Hematopoietic multipotent progenitor cell treated with erythropoietin and hydrocortisone succinate and interleukin-3 and kit ligand, for 17 days (in vitro differentiated cells): Measurements from ENCODE around the gene PRORP.
"Not testable (repeated sequence)": the region's sequence is repeated elsewhere in the genome, so short reads cannot be mapped to it uniquely, and the experiment has no call there.

Experiments used
- DNase-seq: peaks from one replicate; pipeline ENCODE4 v3.0.0-alpha.2; 2015; ENCODE audit warnings: low spot score

PRORP gene

GRCh38 chr14:35138585-35138984, 16.2 kb downstream of the PRORP start:
- DNase-seq, result no peak

GRCh38 chr14:35140718-35141581, 18.6 kb downstream of the PRORP start:
- peak; percentile 69 for DNase-seq

GRCh38 chr14:35144029-35144428, 21.7 kb downstream of the PRORP start:
- DNase-seq, result no peak

GRCh38 chr14:35146711-35147149, 24.4 kb downstream of the PRORP start:
- no peak for DNase-seq

GRCh38 chr14:35147186-35147585, 24.8 kb downstream of the PRORP start:
- no peak for DNase-seq

- DNase-seq, result no peak
These were observed 25.4 kb downstream of the PRORP start for GRCh38 chr14:35147711-35148110.

GRCh38 chr14:35149239-35149638, 26.9 kb downstream of the PRORP start:
- DNase-seq, result no peak

GRCh38 chr14:35152531-35152930, 30.2 kb downstream of the PRORP start:
- DNase-seq, result not testable (repeated sequence)

GRCh38 chr14:35154016-35154415, 31.7 kb downstream of the PRORP start:
- DNase-seq, result no peak

DNA sequence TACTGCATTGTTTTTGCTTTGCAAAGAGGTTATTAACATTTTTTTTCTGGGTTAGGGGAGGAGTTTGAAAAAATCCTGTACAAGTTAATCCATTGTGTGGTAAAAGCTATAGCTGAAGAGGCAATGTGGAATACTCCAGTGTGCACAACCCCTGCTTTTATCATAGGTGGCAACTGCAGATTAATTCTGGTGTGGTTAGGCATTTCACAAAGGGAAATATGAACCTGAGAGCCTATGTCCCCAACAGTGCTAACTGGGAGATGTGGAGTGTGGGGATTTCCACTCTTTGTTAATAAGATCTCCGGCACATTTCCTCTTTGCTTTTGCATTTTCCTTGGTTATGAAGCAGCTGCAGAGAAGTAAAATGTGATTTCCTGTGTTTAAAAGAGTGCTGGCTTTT, 33.6 kb downstream of the PRORP start:
- no peak for DNase-seq

- no peak for DNase-seq
These were observed 36.1 kb downstream of the PRORP start for GRCh38 chr14:35158491-35158890.

GRCh38 chr14:35158951-35159653, 36.8 kb downstream of the PRORP start:
- DNase-seq, result no peak

DNA sequence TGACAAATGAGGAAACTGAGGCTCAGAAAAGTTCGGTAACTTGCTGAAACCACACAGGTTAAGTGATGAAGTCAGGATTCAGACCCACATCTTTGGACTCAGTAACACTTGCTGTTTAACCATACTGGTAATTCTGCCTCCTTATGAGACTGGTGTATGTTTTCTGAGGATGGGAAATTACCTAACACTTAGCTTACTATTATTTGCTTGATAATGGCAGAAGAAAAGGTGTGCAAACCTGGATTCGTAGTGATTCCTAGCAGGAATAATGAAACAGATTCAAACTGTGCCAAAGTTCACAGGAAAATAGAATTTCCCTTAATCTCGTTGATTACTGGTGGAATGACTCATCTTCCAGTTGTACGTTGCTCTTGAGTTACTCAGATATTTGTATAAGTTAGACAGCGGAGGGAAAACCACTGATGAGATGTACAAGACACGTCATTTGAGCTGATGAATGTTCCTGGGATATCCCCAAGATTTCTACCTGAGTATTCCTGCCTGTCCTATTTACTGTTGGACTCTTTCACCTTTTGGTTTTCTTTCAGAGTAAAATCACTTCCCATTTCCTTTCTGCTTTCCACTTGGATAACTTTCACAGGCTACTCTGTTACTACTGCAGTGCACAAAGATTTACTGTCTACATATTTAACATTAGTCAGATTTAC, 37.5 kb downstream of the PRORP start:
- no peak for DNase-seq

GRCh38 chr14:35161231-35161630, 38.9 kb downstream of the PRORP start:
- DNase-seq, result no peak

DNA sequence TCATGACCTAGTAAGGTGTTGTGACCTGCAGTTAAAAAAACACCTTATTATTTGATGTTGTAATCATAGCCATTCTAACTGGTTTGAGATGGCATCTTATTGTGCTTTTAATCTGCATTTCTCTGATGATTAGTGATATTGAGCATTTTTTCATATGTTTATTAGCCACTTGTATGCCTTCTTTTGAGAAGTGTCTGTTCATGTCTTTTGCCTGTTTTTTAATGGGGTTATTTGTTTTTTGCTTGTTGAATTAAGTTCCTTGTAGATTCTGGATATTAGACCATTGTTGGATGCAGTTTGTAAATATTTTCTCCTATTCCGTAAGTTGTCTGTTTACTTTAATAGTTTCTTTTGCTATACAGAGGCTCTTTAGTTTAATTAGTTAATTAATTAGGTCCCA, 41.0 kb downstream of the PRORP start:
- DNase-seq, result no peak

DNA sequence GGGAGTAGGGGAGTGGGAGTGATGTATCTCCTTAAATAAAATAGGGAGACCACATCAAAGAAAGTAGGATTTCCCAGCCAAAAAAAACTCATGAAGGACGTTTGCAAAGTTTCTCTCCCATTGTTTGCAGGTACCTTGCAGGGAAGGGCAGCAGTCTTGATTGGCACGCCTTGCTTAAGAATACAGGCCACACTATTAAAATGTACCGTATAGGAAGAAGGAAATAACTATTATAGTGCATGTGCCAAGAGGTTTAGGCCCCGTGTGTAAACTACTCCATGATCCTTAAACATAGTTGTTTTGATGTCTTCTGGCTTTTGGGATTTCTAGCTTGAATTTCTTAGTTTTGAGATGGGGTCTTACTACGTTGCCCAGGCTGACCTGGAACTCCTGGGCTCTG, 42.5 kb downstream of the PRORP start:
- DNase-seq, result no peak

DNA sequence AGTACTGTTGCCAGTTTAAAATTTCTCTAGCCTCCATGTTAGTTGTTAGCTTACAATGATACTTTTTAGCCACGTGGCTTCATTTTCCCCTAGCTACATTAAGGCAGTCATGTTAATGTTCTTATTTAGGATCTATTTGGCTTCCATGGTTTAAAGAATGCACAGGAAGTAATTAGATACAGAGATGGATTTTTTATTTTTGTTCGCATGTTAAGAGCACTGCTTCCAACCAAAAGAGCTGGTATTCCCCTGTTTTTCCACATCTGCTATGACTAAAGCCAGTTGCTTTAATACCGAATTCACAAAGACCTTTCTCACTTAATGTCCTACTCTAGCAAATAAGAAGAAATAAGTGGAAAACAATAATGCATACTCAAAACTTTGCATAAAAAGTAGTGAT, 45.1 kb downstream of the PRORP start:
- no peak for DNase-seq
